HG02885 (cell line): ENCODE measurements around the gene ASPRV1.

Source experiments
- ATAC-seq: cut with Tn5 transposase; IDR thresholded peaks from one replicate; pipeline ENCODE4 v1.9.1; 2021; ENCODE audit warnings: mild to moderate bottlenecking; ENCODE audit not compliant: unreplicated experiment, poor library complexity

Gene ASPRV1

DNA sequence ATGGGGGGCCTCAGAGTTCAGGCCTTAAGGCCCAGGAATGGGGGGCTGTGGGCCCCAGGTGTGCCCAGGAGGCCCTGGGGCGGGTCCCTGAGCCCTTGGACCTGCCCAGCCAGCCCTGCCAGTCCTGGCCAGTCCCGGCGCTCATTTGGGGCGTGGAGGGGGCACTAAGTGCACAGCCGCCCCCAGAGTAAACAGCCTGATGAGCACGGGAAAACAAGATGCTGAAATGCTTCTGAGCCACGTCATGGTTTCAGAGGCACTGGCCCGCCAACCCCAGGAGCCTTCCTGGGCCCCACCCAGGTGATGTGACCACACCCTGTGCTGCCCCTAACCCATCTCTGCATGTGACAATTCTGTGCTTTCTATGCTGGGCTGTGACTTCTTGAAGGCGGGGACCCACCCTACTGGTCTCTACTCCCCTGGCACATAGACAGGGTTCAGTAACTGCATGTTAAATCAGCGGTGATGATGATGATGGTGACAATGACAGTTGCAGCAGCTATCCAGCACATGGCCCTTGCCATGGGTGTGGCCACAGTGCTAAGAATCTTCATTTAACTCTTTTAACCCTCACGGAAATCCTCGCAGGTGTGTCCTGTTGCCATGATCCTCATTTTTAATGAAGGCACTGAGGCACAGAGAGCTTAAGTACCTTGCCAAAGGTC, 28.1 kb upstream of the ASPRV1 start:
- ATAC-seq, result no peak

DNA sequence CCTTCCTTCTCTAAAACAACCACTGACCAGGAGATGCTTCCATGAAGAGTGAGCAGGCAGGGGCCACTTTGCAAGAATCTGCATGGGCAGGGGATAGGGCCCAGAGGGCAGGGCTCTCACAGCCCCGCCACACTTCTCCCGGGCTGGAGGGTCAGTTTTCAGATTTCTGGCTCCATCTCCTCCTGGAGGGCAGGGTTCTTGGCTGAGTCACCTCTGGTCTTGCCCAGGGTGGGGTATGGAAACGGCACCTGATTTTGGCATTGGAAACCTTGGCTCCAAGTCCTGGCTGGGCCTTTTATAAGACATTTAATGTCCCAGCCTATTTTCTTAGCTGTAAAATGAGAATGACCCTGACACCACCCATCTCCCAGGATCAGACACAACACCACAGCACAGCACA, 27.6 kb upstream of the ASPRV1 start:
- no peak for ATAC-seq

DNA sequence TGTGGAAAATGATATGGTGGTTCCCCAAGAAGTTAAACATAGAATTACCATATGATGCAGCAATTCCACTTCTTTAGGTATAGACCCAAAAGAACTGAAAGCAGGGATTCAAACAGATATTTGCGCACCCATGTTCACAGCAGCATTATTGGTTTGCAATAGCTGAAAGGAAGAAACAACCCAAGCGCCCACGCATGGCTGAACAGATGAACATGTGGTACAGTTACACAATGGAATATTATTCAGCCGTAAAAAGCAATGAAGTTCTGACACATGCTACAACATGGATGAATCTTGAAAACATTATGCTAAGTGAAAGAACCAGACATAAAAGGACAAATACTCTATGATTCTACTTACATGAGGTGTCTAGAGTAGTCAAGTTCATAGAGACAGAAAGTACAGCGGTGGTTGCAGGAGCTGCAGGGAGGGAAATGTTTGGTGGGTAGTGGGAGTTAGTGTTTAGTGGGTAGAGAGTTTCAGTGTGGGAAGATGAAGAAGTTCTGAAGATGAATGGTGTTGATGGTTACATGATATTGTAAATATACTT, 26.7 kb upstream of the ASPRV1 start:
- ATAC-seq, result no peak

DNA sequence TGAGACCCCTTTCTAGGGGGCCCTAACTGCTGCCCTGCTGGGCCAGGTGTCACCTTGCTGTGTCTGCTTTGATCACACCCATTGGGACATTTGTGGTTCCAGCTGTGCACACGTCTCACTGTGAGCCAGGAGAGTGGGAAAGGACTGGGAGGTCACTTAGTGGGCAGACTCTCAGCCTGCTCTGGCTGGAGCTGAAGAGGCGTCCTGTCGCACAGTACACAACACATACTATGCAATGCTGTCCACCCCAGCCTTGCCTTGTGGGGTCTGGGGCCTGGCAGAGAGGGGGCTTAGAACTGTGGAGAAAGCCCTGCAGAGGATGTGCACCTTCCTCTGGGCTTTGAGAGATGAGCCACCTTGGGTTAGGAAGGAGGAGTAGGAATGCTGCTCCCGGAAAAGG, 25.3 kb upstream of the ASPRV1 start:
- no peak for ATAC-seq

DNA sequence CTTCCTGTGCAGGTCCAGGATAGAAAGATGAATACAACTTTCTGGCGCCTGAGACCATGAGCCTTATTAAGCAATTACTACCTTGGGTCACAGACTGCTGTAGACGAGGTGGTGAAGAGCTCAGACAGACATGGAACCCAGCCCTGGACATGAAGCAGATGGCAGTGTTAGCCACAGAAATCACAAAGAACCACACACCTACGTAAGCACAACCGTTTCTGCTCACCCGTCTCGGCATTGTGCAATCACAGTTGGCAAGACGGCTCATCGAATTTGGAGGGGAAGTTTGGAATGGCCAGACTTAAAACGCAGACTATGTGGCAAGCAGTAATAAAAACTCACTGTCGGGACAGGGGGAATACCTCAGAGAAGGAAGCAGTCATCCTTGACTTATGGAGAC, 24.3 kb upstream of the ASPRV1 start:
- no peak for ATAC-seq

DNA sequence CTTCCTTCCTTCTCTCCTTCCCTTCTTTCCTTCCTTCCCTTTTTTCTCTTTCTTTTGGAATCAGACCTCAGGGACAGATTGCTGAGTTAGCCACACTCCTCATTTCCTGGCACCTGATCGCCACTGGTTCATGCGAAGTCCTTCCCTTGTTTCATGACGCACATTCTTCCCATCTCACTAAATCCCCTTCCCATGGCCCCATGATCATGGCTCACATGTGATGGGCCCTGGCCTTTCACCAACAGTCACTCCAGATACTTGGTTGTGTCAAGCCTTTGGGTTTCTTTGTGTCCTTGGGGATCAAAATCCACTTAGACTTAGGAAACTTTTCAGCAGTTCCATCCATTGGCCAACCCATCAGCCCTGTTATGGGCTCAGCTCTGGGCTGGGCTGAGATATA, 23.8 kb upstream of the ASPRV1 start:
- no peak for ATAC-seq

- ATAC-seq, result no peak
Measured at GRCh38 chr2:69983392-69983966, 22.0 kb upstream of the ASPRV1 start.

DNA sequence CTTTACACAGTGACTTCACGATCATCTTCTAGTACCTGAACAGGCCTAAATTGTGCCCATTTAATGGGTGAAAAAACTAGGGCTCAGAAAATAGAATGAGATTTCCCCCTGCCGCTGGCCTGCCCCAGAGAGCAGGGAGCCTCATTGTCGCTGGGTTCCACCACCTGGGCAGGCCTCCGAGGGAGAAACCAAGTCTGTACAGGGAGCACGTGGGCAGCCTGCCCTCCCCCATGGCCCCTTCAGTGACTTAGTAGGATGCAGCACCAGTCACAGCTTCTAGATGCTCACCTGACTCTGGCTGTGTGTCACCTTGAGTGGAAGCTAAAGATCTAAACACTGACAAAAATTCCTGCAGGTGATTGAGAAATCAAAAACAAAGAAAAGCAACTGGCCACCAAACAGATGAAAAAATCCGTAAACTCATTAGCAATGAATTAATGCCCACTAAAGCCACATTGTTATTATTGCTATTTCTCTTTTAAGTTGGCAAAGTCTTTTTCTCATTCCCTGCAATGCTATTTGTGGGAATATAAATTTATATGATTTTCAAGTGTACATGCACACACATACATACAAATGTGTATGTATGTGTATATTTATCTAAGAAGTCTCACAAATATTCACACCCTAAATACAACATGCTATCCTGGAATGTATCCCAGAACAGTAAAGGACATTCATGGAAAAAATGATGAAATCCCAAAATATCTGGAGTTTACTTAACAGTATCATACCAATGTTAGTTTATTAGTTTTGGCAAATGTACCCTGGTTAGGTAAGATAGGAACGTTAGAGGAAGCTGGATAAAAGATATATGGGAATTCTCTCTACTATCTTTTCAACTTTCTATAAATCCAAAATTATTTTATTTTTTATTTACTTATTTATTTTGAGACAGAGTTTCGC, 18.7 kb upstream of the ASPRV1 start:
- ATAC-seq, result no peak

GRCh38 chr2:69977906-69978482, 16.6 kb upstream of the ASPRV1 start:
- no peak for ATAC-seq

- ATAC-seq, result no peak
Measured at GRCh38 chr2:69977186-69977585, 15.8 kb upstream of the ASPRV1 start.

DNA sequence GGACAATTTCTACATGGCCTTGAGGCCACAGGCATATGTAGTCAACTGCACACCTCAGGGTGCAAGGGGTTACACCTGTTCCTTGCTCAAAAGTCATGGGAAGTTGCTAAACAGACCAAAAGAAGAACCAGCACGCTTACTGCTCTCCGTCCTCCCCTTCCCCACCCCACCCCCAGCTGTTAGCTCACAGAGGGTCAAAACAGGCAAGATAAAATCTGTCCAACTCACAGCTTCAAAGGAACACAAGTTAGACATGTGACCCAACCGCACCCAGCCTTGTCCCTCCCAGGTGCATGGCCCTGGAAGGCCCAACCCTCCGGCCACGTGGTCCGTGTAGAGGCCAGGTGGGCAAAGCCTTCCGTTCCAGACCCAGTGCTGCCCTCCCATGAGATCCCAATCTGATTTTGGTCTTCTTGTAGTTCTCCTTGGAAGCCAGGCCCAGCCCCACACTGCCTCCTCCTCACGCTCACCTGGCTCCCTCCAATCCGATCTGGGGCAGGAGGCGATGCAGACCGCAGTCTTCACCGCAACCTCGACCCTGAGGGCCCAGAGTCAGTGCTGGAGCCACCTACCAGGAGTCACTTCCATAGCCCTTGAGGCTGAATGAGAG, 14.5 kb upstream of the ASPRV1 start:
- no peak for ATAC-seq

GRCh38 chr2:69975136-69975852, 13.9 kb upstream of the ASPRV1 start:
- no peak for ATAC-seq

- ATAC-seq, result no peak
Measured at GRCh38 chr2:69973335-69973735, 11.9 kb upstream of the ASPRV1 start.

DNA sequence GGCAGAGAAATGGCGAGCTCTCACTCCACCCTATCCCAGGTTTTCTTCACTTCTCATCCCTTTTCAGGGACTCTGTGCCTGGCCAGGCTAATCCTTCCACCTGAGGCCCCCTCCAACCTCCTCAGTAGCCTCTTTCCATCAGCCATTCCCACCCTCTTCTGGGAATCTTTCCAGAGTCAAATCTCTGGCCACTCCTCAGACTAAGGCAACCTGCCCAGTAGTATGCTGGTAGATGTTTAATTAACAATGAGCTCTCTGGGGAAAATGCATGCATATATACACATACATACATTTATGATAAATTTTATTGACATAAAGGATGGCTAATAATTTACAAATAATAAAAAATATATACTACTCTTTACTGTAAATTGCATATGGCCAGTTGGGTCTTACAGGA, 11.4 kb upstream of the ASPRV1 start:
- ATAC-seq, result no peak

- no peak for ATAC-seq
Measured at GRCh38 chr2:69969991-69970390, 8.6 kb upstream of the ASPRV1 start.

- ATAC-seq, result no peak
Measured at GRCh38 chr2:69969126-69969983, 7.9 kb upstream of the ASPRV1 start.

- ATAC-seq, result no peak
Measured at GRCh38 chr2:69968609-69969008, 7.2 kb upstream of the ASPRV1 start.

DNA sequence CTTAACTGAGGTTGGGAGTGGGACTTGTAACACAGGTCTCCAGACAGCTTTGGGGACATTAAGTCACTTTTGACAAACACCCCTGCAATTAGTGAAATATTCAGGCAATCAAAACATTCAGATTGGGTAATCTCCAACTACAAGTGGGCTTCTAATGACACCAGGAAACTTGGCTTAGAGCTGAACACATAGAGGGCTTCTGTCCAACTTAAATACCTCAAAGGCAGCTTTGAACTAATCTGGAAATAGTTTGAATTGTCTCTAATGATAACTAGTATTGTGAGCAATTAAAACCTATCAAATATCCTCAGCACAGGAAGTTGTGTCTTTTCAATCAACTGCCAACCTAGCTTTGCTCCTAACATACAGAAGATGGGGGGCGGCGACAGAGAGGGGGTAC, 5.1 kb upstream of the ASPRV1 start:
- no peak for ATAC-seq
